ENCODE data around the gene FASTKD1. TPM values are rescaled to one million over a fixed set of nuclear protein-coding genes. Genes with fewer than 3 reads are reported as not detected.

Gene FASTKD1
- total RNA-seq, 1 experiment from 2014 or later = 21.1 TPM

DNA sequence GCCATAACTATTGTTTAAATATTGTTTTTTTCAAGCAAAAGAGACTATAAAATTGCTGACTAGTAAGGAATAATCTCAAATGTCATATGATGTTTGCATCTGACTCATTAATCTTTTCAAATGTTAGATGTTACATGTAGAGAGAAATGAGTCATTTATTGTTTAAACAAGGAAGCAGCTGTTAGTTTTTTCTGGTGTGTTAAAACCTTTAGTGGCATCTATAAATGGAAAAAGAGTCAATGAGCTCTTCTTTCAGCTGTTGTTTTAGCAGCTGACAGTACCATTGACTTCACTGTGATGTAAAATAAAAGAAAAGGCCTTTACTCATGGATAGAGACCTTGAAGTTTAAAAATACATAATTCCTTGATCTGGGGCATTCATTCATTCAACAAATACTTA, 66.0 kb downstream of the FASTKD1 start:
- Histone ChIP-seq H3K4me3 (ENCODE audit: low read length) (no peak overlapping the region), H3K4me2 (ENCODE audit: low read length) (peak overlapping the region; percentile 48), H3K27me3 (ENCODE audit: low read length) (no peaks in the 10 kb centered on the region), H3F3A (ENCODE audit: low read length, unreplicated experiment) (peaks cover 3% of the 10 kb centered on the region), H3K4me1 (ENCODE audit: insufficient read depth, low read length) (peaks cover 47% of the 10 kb centered on the region), H3K79me2 (ENCODE audit: low read length) (no peaks in the 10 kb centered on the region), H2AFZ (ENCODE audit: low read length) (no peak overlapping the region), H3K27ac (ENCODE audit: low read length) (peak overlapping the region; percentile 79), H3K9me3 (ENCODE audit: low read length) (no peaks in the 10 kb centered on the region), H3K36me3 (ENCODE audit: low read depth, low read length) (no peaks in the 10 kb centered on the region), H3K9ac (ENCODE audit: low read length) (no peak overlapping the region), H3K9me2 (replicated peaks; ENCODE audit: low read length) (no peaks in the 10 kb centered on the region), H4K20me1 (ENCODE audit: low read length) (no peaks in the 10 kb centered on the region)
- CTCF ChIA-PET = interaction anchor here (0.9 kb wide), 1 partner anchor 28 kb away, joined by 3 read pairs; the partner anchor contains the start of gene BBS5
- peak; percentile 76 for ATAC-seq
- intact Hi-C loops (cut with micrococcal nuclease) = loop anchor here (1.0 kb wide), 1 partner anchor 28 kb away; the partner anchor contains the start of gene BBS5
- TF ChIP-seq, protein P1, sequence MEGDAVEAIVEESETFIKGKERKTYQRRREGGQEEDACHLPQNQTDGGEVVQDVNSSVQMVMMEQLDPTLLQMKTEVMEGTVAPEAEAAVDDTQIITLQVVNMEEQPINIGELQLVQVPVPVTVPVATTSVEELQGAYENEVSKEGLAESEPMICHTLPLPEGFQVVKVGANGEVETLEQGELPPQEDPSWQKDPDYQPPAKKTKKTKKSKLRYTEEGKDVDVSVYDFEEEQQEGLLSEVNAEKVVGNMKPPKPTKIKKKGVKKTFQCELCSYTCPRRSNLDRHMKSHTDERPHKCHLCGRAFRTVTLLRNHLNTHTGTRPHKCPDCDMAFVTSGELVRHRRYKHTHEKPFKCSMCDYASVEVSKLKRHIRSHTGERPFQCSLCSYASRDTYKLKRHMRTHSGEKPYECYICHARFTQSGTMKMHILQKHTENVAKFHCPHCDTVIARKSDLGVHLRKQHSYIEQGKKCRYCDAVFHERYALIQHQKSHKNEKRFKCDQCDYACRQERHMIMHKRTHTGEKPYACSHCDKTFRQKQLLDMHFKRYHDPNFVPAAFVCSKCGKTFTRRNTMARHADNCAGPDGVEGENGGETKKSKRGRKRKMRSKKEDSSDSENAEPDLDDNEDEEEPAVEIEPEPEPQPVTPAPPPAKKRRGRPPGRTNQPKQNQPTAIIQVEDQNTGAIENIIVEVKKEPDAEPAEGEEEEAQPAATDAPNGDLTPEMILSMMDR (conservative IDR thresholded peaks at IDR 0.05; ENCODE audit: low read depth, low read length) = no peak
- no peak for TF ChIP-seq EZH2 (IDR thresholded peaks at IDR 0.05; ENCODE audit: low read length, unreplicated experiment)
- TF ChIP-seq EZH2phosphoT487 (IDR thresholded peaks at IDR 0.05; ENCODE audit: borderline replicate concordance, low read length) = no peak
- no TSS peak for BruUV-seq (replicated peaks)
- POLR2A ChIA-PET (ENCODE audit: unreplicated experiment) = no interaction called here
- DNase-seq = peak; percentile 85

DNA sequence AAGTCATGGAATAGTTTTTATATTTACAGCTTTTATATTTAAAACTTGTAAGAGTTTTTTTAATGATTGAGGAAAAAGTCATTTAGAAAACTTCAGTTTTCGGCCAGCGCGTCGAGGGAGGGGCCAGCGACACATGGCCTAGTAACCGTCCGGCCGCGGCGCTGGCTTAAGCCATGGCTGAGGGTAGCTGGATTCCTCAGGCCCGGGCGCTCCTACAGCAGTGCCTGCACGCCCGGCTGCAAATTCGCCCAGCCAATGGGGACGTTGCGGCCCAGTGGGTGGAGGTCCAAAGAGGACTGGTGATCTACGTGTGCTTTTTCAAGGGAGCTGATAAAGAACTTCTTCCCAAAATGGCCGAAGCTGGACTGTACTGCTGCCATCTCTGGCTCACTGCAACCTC, 69.0 kb downstream of the FASTKD1 start:
- H3K79me2 ChIP-seq (ENCODE audit: low read length) = no peaks in the 10 kb centered on the region
- H3K9me3 ChIP-seq (ENCODE audit: low read length) = no peaks in the 10 kb centered on the region
- ChIA-PET POLR2A (ENCODE audit: unreplicated experiment) (no interaction called here), CTCF (no interaction called here)
- no peaks in the 10 kb centered on the region for H3K27me3 ChIP-seq (ENCODE audit: low read length)
- H3K9me2 ChIP-seq (replicated peaks; ENCODE audit: low read length) = no peaks in the 10 kb centered on the region
- peaks cover 3% of the 10 kb centered on the region for H3F3A ChIP-seq (ENCODE audit: low read length, unreplicated experiment)
- H3K36me3 ChIP-seq (ENCODE audit: low read depth, low read length) = no peaks in the 10 kb centered on the region
- no peak overlapping the region for H3K4me3 ChIP-seq (ENCODE audit: low read length)
- TF ChIP-seq, protein P1 (conservative IDR thresholded peaks at IDR 0.05; ENCODE audit: low read depth, low read length) = no peak
- no peak for TF ChIP-seq EZH2 (IDR thresholded peaks at IDR 0.05; ENCODE audit: low read length, unreplicated experiment)
- no peak for TF ChIP-seq EZH2phosphoT487 (IDR thresholded peaks at IDR 0.05; ENCODE audit: borderline replicate concordance, low read length)
- H3K9ac ChIP-seq (ENCODE audit: low read length) = no peak overlapping the region
- ATAC-seq (no peak), DNase-seq (no peak)
- H3K4me2 ChIP-seq (ENCODE audit: low read length) = no peak overlapping the region
- H2AFZ ChIP-seq (ENCODE audit: low read length) = no peak overlapping the region
- no TSS peak for BruUV-seq (replicated peaks)
- no peaks in the 10 kb centered on the region for H4K20me1 ChIP-seq (ENCODE audit: low read length)
- peaks cover 22% of the 10 kb centered on the region for H3K4me1 ChIP-seq (ENCODE audit: insufficient read depth, low read length)
- intact Hi-C loops (cut with micrococcal nuclease) = no loop called here
- no peak overlapping the region for H3K27ac ChIP-seq (ENCODE audit: low read length)

DNA sequence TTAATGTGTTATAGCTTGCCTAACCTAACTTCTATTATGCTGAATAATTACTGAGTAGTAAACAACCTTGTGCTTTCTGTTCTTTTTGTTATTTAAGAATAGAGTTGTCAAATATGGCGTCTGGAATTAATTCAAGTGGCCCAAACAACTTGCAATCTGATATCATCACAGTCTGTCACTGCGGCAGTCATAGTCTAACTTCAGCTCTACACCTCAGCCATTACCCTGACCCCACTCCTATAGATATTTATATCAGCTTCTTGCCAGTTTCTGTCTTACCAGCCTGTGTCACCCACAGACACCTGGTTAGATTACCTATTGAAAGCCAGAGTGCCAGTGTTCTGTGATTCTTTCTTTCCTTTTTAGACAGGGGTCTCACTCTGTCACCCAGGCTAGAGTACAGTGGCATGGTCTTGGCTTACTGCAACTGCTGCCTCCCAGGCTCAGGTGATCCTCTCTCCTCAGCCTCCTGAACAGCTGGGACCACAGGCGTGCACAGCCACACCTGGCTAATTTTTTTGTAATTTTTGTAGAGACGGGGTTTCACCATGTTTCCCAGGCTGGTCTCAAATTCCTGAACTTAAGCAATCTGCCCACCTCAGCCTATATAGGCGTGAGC, 78.2 kb downstream of the FASTKD1 start:
- H3K9me3 ChIP-seq (ENCODE audit: low read length) = no peaks in the 10 kb centered on the region
- CTCF ChIA-PET = no interaction called here
- TF ChIP-seq, protein P1 (conservative IDR thresholded peaks at IDR 0.05; ENCODE audit: low read depth, low read length) = no peak
- TF ChIP-seq EZH2phosphoT487 (IDR thresholded peaks at IDR 0.05; ENCODE audit: borderline replicate concordance, low read length) = no peak
- TF ChIP-seq EZH2 (IDR thresholded peaks at IDR 0.05; ENCODE audit: low read length, unreplicated experiment) = no peak
- no peaks in the 10 kb centered on the region for H3K27me3 ChIP-seq (ENCODE audit: low read length)
- H2AFZ ChIP-seq (ENCODE audit: low read length) = no peak overlapping the region
- POLR2A ChIA-PET (ENCODE audit: unreplicated experiment) = no interaction called here
- H3K27ac ChIP-seq (ENCODE audit: low read length) = no peak overlapping the region
- BruUV-seq (replicated peaks) = no TSS peak
- no peaks in the 10 kb centered on the region for H3K9me2 ChIP-seq (replicated peaks; ENCODE audit: low read length)
- intact Hi-C loops (cut with micrococcal nuclease) = no loop called here
- no peaks in the 10 kb centered on the region for H3F3A ChIP-seq (ENCODE audit: low read length, unreplicated experiment)
- H3K79me2 ChIP-seq (ENCODE audit: low read length) = no peaks in the 10 kb centered on the region
- no peaks in the 10 kb centered on the region for H4K20me1 ChIP-seq (ENCODE audit: low read length)
- ATAC-seq = no peak
- H3K4me1 ChIP-seq (ENCODE audit: insufficient read depth, low read length) = no peaks in the 10 kb centered on the region
- no peaks in the 10 kb centered on the region for H3K36me3 ChIP-seq (ENCODE audit: low read depth, low read length)
- H3K4me3 ChIP-seq (ENCODE audit: low read length) = no peak overlapping the region
- no peak for DNase-seq
- no peak overlapping the region for H3K4me2 ChIP-seq (ENCODE audit: low read length)
- no peak overlapping the region for H3K9ac ChIP-seq (ENCODE audit: low read length)

All from PC-3 (cell line).